GM12878 (cell line): ENCODE measurements around the gene NCAPD2. TPM values are rescaled to one million over a fixed set of nuclear protein-coding genes. Genes with fewer than 3 reads are reported as not detected.

Experiments used
- ATAC-seq: fragments of 200-7000 bp; cut with Tn5 transposase; 3 replicates; pipeline ENCODE4 v1.9.1; 2020; ENCODE audit warnings: mild to moderate bottlenecking, moderate library complexity
- BruUV-seq: library from RNA; stranded (reverse); fragments of 400-500 nt; replicated peaks from 2 replicates; lab custom pipeline; 2021; lab: Mats Ljungman, UMichigan
- CTCF ChIA-PET: fragments of 300-600 bp; sonication (Branson Sonifier 250); formaldehyde crosslinking; extraction: SDS; loops from one replicate; lab custom pipeline; 2021; ENCODE audit warnings: inconsistent platforms; lab: Yijun Ruan, JAX
- POLR2A ChIA-PET: fragments of 350-600 bp; formaldehyde crosslinking; extraction: SDS; loops from one replicate; lab custom pipeline; 2021; ENCODE audit warnings: inconsistent platforms; lab: Charles Lee
- RAD21 ChIA-PET: fragments of 300-600 bp; sonication (Branson Sonifier 250); formaldehyde crosslinking; loops from one replicate; lab custom pipeline; 2023; ENCODE audit warnings: antibody characterized with exemption; ENCODE audit not compliant: unreplicated experiment; lab: Charles Lee
- SMC1A ChIA-PET: fragments of 300-600 bp; sonication (Branson Sonifier 250); formaldehyde crosslinking; loops from one replicate; lab custom pipeline; 2023; ENCODE audit not compliant: unreplicated experiment, uncharacterized antibody; lab: Charles Lee
- DNase-seq: peaks from one replicate; pipeline ENCODE4 v3.0.0-alpha.2; 2011; ENCODE audit warnings: low read depth, low spot score
- FAIRE-seq: peaks from 3 replicates; lab custom pipeline; 2011; peaks lifted over from hg19 to GRCh38; lab: Jason Lieb, UNC
- H2AFZ ChIP-seq: 2 replicates; pipeline ENCODE4 v1.6.0; 2011; ENCODE audit warnings: low read depth, low read length, control low read depth; ENCODE audit not compliant: control insufficient read depth
- H3K27ac ChIP-seq: 2 replicates; pipeline ENCODE4 v1.5.1; 2011; ENCODE audit warnings: control low read depth; ENCODE audit not compliant: control insufficient read depth, insufficient read depth
- H3K27me3 ChIP-seq, 2 experiments: replicated peaks in 1 of 2; 2 replicates each; pipeline versions ENCODE4 v1.6.0 to v1.6.1; 2011; ENCODE audit warnings: low read length in 1 of 2; ENCODE audit not compliant: control insufficient read depth in 2 of 2, insufficient read depth in 2 of 2
- H3K36me3 ChIP-seq, 2 experiments: 2 replicates each; pipeline ENCODE4 v1.5.1; 2011; ENCODE audit warnings: low read length in 1 of 2; ENCODE audit not compliant: control insufficient read depth in 2 of 2, insufficient read depth in 2 of 2
- H3K4me1 ChIP-seq: 2 replicates; pipeline ENCODE4 v1.6.1; 2011; ENCODE audit warnings: mild to moderate bottlenecking, low read length, moderate library complexity, mixed read lengths; ENCODE audit not compliant: control insufficient read depth, insufficient read depth
- H3K4me2 ChIP-seq: 2 replicates; pipeline ENCODE4 v1.6.0; 2011; ENCODE audit warnings: control low read depth; ENCODE audit not compliant: control insufficient read depth, insufficient read depth
- H3K4me3 ChIP-seq: fragments of 200-600 bp; sonication (generic); 2 replicates; pipeline ENCODE4 v1.5.1; 2016
- H3K79me2 ChIP-seq: 2 replicates; pipeline ENCODE4 v1.6.0; 2011; ENCODE audit warnings: low read length; ENCODE audit not compliant: control insufficient read depth, insufficient read depth
- H3K9ac ChIP-seq: 2 replicates; pipeline ENCODE4 v1.8.0; 2011; ENCODE audit warnings: low read length, control low read depth, mixed read lengths; ENCODE audit not compliant: control insufficient read depth, insufficient read depth
- H3K9me3 ChIP-seq: replicated peaks from 3 replicates; pipeline ENCODE4 v1.5.1; 2011; ENCODE audit warnings: mild to moderate bottlenecking, low read length; ENCODE audit not compliant: control insufficient read depth, insufficient read depth
- H4K20me1 ChIP-seq: 2 replicates; pipeline ENCODE4 v1.6.0; 2011; ENCODE audit not compliant: control insufficient read depth, insufficient read depth
- CREM ChIP-seq: IDR thresholded peaks from 2 replicates; pipeline ENCODE4 v1.6.1; 2014; ENCODE audit warnings: antibody characterized with exemption, low read depth
- GABPA ChIP-seq: IDR thresholded peaks from 2 replicates; pipeline ENCODE4 v1.6.1; 2014; ENCODE audit warnings: antibody characterized with exemption, low read depth, mild to moderate bottlenecking, inconsistent platforms
- POU2F2 ChIP-seq: IDR thresholded peaks from 3 replicates; pipeline ENCODE4 v1.6.1; 2011; ENCODE audit warnings: low read depth, mild to moderate bottlenecking, low read length, borderline replicate concordance
- RAD21 ChIP-seq: IDR thresholded peaks from 2 replicates; pipeline ENCODE4 v1.6.1; 2011; ENCODE audit warnings: mild to moderate bottlenecking, low read depth, low read length, moderate library complexity; ENCODE audit not compliant: insufficient read depth
- TCF7 ChIP-seq: IDR thresholded peaks from 2 replicates; pipeline ENCODE4 v1.6.1; 2014; ENCODE audit warnings: antibody characterized with exemption, borderline replicate concordance
- WGBS: methylation state at CpG from one replicate; pipeline ENCODE4 v1.1.6; 2016; ENCODE audit warnings: low lambda C conversion rate; ENCODE audit not compliant: insufficient replicate concordance, insufficient coverage; ENCODE audit errors: missing lambda C conversion rate; 5-methylcytosine and 5-hydroxymethylcytosine counted together
- in situ Hi-C: fragments of 300-500 bp; cut with MboI; formaldehyde crosslinking; loops from 9 replicates; pipeline ENCODE4 v1.14.3; 2018; ENCODE audit warnings: mixed read lengths
- intact Hi-C: fragments of 100-400 bp; cut with micrococcal nuclease; formaldehyde crosslinking; loops from one replicate; pipeline ENCODE4 v1.14.2; 2022; ENCODE audit not compliant: unreplicated experiment
- polyA plus RNA-seq, 11 experiments: library from polyadenylated mRNA; depleted of rRNA in 4 of 11; unstranded in 6 of 11; stranded (reverse) in 5 of 11; fragments of >200 nt; fragmentation: Nextera tagmentation in 4 of 11; fragmentation: Illumina TruSeq in 1 of 11; extraction: Ambion mirVana in 4 of 11; extraction: Trizol in 1 of 11; gene quantifications; 1 replicate in 1 of 11; 2 replicates in 10 of 11; pipeline versions ENCODE4 v1.2.1 to v1.2.3, GENCODE V29; 2011 to 2016; ENCODE audit warnings: inconsistent platforms in 2 of 11, missing spikeins in 2 of 11, low read depth in 1 of 11
- total RNA-seq, 4 experiments: library from RNA; depleted of rRNA in 3 of 4; stranded (reverse); fragments of >200 nt in 3 of 4; fragmentation: Illumina TruSeq in 1 of 4; extraction: Trizol in 1 of 4; gene quantifications; 2 replicates each; pipeline versions ENCODE4 v1.2.1 to v1.2.3, GENCODE V29; 2013 to 2021
- TF ChIP-seq, protein P1 (sequence below): IDR thresholded peaks from 2 replicates; pipeline ENCODE4 v1.6.1; 2011; ENCODE audit warnings: low read depth, low read length, improper control_type of control experiment, borderline replicate concordance
- TF ChIP-seq, protein P2 (sequence below): fragments of 450-650 bp; IDR thresholded peaks from 2 replicates; pipeline ENCODE4 v1.6.1; 2016; ENCODE audit warnings: mild to moderate bottlenecking, moderate library complexity, borderline replicate concordance
- TF ChIP-seq, protein P3 (sequence below): IDR thresholded peaks from 2 replicates; pipeline ENCODE4 v1.6.1; 2012; ENCODE audit warnings: low read depth, low read length, improper control_type of control experiment

The NCAPD2 gene
- total and polyA plus RNA-seq, 10 of the 15 experiments (the other 5 are each of a cell fraction or from before 2014, with no cell fraction given), result 24.2 to 160 (median 110) TPM

DNA sequence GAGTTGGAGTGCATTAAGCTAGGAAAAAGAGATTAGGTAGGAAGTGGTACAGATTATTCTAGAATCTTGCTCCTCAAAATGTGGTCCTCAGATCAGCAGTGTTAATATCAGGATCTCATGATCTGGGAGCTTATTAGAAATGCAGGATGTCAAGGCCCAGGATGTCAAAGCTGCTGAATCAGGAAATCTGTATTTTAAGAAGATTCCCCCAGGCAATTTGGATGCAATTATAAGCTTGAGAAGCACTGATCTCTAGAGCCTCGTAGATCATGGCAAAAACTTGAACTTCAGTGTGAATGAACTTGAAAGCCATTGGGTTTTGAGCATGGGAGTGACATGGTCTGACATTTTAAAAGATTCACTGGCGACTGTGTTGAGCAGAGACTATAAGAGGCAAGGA is 6.6 kb downstream of the NCAPD2 start (continued):
- TF ChIP-seq, protein P1, sequence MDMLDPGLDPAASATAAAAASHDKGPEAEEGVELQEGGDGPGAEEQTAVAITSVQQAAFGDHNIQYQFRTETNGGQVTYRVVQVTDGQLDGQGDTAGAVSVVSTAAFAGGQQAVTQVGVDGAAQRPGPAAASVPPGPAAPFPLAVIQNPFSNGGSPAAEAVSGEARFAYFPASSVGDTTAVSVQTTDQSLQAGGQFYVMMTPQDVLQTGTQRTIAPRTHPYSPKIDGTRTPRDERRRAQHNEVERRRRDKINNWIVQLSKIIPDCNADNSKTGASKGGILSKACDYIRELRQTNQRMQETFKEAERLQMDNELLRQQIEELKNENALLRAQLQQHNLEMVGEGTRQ, result no peak
- TF ChIP-seq, protein P2, sequence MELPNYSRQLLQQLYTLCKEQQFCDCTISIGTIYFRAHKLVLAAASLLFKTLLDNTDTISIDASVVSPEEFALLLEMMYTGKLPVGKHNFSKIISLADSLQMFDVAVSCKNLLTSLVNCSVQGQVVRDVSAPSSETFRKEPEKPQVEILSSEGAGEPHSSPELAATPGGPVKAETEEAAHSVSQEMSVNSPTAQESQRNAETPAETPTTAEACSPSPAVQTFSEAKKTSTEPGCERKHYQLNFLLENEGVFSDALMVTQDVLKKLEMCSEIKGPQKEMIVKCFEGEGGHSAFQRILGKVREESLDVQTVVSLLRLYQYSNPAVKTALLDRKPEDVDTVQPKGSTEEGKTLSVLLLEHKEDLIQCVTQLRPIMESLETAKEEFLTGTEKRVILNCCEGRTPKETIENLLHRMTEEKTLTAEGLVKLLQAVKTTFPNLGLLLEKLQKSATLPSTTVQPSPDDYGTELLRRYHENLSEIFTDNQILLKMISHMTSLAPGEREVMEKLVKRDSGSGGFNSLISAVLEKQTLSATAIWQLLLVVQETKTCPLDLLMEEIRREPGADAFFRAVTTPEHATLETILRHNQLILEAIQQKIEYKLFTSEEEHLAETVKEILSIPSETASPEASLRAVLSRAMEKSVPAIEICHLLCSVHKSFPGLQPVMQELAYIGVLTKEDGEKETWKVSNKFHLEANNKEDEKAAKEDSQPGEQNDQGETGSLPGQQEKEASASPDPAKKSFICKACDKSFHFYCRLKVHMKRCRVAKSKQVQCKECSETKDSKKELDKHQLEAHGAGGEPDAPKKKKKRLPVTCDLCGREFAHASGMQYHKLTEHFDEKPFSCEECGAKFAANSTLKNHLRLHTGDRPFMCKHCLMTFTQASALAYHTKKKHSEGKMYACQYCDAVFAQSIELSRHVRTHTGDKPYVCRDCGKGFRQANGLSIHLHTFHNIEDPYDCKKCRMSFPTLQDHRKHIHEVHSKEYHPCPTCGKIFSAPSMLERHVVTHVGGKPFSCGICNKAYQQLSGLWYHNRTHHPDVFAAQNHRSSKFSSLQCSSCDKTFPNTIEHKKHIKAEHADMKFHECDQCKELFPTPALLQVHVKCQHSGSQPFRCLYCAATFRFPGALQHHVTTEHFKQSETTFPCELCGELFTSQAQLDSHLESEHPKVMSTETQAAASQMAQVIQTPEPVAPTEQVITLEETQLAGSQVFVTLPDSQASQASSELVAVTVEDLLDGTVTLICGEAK, result no peak
- TF ChIP-seq CREM, result no peak

DNA sequence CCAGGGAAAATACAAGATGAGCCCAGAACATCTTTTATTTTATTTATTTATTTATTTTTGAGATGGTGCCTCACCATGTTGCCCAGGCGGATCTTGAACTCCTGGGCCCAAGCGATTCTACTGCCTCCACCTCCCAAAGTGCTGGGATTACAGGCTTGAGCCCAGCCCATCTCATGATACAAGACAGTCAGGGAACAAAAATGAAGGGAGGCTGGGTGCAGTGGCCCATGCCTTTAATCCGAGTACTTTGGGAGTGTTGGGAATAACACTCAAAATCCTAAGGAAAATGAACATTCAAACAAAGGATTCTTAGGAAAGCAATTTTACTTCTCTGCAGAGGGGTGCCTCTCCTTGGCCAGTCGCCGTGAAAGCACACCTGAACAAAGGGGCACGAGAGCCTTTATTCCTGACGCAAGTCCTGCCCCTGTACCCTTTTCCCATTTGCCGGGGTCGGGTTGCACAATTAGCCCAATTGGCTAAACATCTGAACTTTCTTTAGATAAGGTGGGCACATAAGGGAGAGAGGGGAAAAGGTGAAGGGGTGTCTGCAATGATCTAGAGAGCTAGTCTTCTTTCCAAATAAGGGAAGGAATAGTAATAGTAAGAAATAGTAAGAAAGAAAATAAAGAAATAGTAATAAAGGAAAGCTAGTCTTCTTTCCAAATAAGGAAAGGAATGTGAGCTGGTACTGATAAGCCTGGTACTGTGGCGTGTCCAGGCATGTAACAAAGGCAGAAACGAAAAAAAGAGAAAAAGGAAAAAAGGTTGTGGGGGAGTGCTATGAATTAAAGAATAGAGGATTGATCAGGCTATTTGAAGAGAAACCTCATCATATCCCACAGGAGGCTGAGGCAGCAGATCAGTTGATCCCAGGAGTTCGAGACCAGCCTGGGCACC is 13.4 kb downstream of the NCAPD2 start:
- Histone ChIP-seq H3K27ac (no peak overlapping the region), H3K4me2 (no peak overlapping the region), H3K27me3 (no peaks in the 10 kb centered on the region), H3K4me1 (no peaks in the 10 kb centered on the region), H3K36me3 (peaks cover 13 to 35% of the 10 kb centered on the region in 2 experiments), H3K79me2 (peaks cover 8% of the 10 kb centered on the region), H3K4me3 (no peak overlapping the region), H3K9me3 (no peaks in the 10 kb centered on the region), H4K20me1 (no peaks in the 10 kb centered on the region), H2AFZ (no peak overlapping the region), H3K9ac (no peak overlapping the region)
- FAIRE-seq (no peak), ATAC-seq (no peak), DNase-seq (no peak)
- BruUV-seq, result TSS peak; percentile 3
- ChIA-PET RAD21 (no interaction called here), SMC1A (interaction anchor here (0.6 to 1.5 kb wide), 4 partner anchors 10 to 95 kb away, joined by 3 to 4 read pairs (median 3); no protein-coding TSS in a partner anchor), POLR2A (interaction anchor here (0.5 kb wide), 1 partner anchor 21 kb away, joined by 7 read pairs; no protein-coding TSS in a partner anchor), CTCF (interaction anchor here (1.1 to 1.7 kb wide), 2 partner anchors 31 to 185 kb away, joined by 3 to 10 read pairs; no protein-coding TSS in a partner anchor)
- TF ChIP-seq POU2F2, result no peak
- TF ChIP-seq, protein P2, result no peak
- no peak for TF ChIP-seq GABPA
- no peak for TF ChIP-seq RAD21
- TF ChIP-seq, protein P3, sequence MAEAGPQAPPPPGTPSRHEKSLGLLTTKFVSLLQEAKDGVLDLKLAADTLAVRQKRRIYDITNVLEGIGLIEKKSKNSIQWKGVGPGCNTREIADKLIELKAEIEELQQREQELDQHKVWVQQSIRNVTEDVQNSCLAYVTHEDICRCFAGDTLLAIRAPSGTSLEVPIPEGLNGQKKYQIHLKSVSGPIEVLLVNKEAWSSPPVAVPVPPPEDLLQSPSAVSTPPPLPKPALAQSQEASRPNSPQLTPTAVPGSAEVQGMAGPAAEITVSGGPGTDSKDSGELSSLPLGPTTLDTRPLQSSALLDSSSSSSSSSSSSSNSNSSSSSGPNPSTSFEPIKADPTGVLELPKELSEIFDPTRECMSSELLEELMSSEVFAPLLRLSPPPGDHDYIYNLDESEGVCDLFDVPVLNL, result no peak
- no peak for TF ChIP-seq TCF7
- in situ Hi-C loops, result no loop called here
- intact Hi-C loops, result no loop called here
- 96% methylated on average over 12 of the region's 12 CpGs for WGBS
